Measurements from ENCODE around the gene SV2C.

DNA sequence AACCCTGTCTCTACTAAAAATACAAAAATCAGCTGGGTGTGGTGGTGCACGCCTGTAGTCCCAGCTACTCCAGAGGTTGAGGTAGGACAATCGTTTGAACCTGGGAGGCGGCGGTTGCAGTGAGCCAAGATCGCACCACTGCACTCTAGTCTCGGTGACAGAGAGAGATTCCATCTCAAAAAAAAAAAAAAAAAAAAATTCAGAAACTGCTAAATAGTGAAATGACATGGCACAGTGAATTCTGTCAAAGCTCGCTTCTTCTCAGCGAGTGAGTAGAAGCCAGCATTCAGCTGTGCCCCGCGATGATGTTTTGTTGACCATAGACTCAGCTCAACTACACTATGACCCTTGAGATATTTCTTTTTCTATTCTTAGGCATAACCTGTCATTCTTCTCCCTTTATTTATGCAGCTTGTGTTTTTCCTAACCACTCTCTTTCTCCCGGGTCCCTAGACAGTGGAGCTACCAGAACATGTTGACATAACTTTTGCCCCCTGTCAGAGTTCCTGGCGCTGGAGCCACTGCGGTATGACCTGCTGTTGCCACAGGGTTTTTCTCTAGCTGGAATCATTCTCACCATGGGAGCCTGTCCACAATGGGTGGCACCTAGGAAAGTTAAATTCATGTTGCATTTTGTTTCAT, 306.5 kb downstream of the SV2C start:
- no peak for TF ChIP-seq EZH2 (IDR thresholded peaks at IDR 0.05; ENCODE audit: low read length)
- TF ChIP-seq, protein P1, sequence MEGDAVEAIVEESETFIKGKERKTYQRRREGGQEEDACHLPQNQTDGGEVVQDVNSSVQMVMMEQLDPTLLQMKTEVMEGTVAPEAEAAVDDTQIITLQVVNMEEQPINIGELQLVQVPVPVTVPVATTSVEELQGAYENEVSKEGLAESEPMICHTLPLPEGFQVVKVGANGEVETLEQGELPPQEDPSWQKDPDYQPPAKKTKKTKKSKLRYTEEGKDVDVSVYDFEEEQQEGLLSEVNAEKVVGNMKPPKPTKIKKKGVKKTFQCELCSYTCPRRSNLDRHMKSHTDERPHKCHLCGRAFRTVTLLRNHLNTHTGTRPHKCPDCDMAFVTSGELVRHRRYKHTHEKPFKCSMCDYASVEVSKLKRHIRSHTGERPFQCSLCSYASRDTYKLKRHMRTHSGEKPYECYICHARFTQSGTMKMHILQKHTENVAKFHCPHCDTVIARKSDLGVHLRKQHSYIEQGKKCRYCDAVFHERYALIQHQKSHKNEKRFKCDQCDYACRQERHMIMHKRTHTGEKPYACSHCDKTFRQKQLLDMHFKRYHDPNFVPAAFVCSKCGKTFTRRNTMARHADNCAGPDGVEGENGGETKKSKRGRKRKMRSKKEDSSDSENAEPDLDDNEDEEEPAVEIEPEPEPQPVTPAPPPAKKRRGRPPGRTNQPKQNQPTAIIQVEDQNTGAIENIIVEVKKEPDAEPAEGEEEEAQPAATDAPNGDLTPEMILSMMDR (optimal IDR thresholded peaks at IDR 0.05 in 1 of 3, IDR thresholded peaks at IDR 0.05 in 1 of 3, conservative IDR thresholded peaks at IDR 0.05 in 1 of 3; ENCODE audit: extremely low read depth in 1 of 3, insufficient read depth in 2 of 3, low read length in 3 of 3): no peak

All from keratinocyte (primary cell).